ENCODE results near the gene ANKS6. TPM values are rescaled to one million over a fixed set of nuclear protein-coding genes. Genes with fewer than 3 reads are reported as not detected.

The ANKS6 gene
- total RNA-seq, 4 donors from 2014 or later: 11.0 to 21.7 (median 15.3) TPM

- Histone ChIP-seq H3K27ac (no peak overlapping the region), H3K4me1 (no peaks in the 10 kb centered on the region), H3K36me3 (peaks cover 0 to 21% (median 0%) of the 10 kb centered on the region in 3 donors), H3K4me3 (no peak overlapping the region), H3K9me3 (no peaks in the 10 kb centered on the region), H3K27me3 (no peaks in the 10 kb centered on the region)
- WGBS, 2 donors: 70 to 71% methylated on average over 2 of the region's 2 CpGs
- TF ChIP-seq POLR2A (IDR thresholded peaks at IDR 0.05) (no peak), CTCF (IDR thresholded peaks at IDR 0.05) (no peak)
- DNase-seq: no peak
- intact Hi-C loops (cut with DNase I): no loop called here
Observed at GRCh38 chr9:98818764-98819163, 22.4 kb upstream of the ANKS6 start.

GRCh38 chr9:98815391-98815951, 19.1 kb upstream of the ANKS6 start:
- Histone ChIP-seq H3K27me3 (no peaks in the 10 kb centered on the region), H3K4me1 (peaks cover 0 to 16% (median 6%) of the 10 kb centered on the region in 3 donors)
- intact Hi-C loops (cut with DNase I): no loop called here

GRCh38 chr9:98811051-98811650, 14.8 kb upstream of the ANKS6 start:
- TF ChIP-seq CTCF (IDR thresholded peaks at IDR 0.05): no peak
- no peak for TF ChIP-seq POLR2A (IDR thresholded peaks at IDR 0.05)
- intact Hi-C loops (cut with DNase I): no loop called here
- Histone ChIP-seq H3K4me3 (no peak overlapping the region), H3K9me3 (no peaks in the 10 kb centered on the region), H3K27ac (peak overlapping the region; percentile 49 to 83 (median 69)), H3K36me3 (no peaks in the 10 kb centered on the region), H3K4me1 (peaks cover 10 to 57% (median 38%) of the 10 kb centered on the region in 3 donors), H3K27me3 (no peaks in the 10 kb centered on the region)
- 28 to 30% methylated on average over 2 of the region's 2 CpGs for WGBS, 2 donors
- DNase-seq: no peak

More at GRCh38 chr9:98815391-98815951, 19.1 kb upstream of the ANKS6 start:
- Histone ChIP-seq H3K27ac (no peak overlapping the region), H3K9me3 (no peaks in the 10 kb centered on the region), H3K36me3 (peaks cover 0 to 21% (median 0%) of the 10 kb centered on the region in 3 donors), H3K4me3 (no peak overlapping the region)
- WGBS, 2 donors: 81 to 86% methylated on average over 6 of the region's 6 CpGs
- no peak for DNase-seq
- TF ChIP-seq POLR2A (IDR thresholded peaks at IDR 0.05) (no peak), CTCF (IDR thresholded peaks at IDR 0.05) (no peak)

GRCh38 chr9:98810102-98810842, 13.9 kb upstream of the ANKS6 start:
- Histone ChIP-seq H3K4me1 (peaks cover 16 to 65% (median 43%) of the 10 kb centered on the region in 3 donors), H3K4me3 (no peak overlapping the region), H3K36me3 (no peaks in the 10 kb centered on the region), H3K27me3 (no peaks in the 10 kb centered on the region), H3K9me3 (no peaks in the 10 kb centered on the region), H3K27ac (peak overlapping the region; percentile 29 to 83 (median 64))
- no peak for TF ChIP-seq CTCF (IDR thresholded peaks at IDR 0.05)
- no peak for TF ChIP-seq POLR2A (IDR thresholded peaks at IDR 0.05)
- intact Hi-C loops (cut with DNase I): no loop called here
- no peak for DNase-seq
- 62 to 63% methylated on average over 3 of the region's 3 CpGs for WGBS, 2 donors

Measured in esophagus squamous epithelium (tissue), 5 donors.